ENCODE measurements around the gene KIRREL3. TPM values are rescaled to one million over a fixed set of nuclear protein-coding genes. Genes with fewer than 3 reads are reported as not detected.

The KIRREL3 gene
- total and polyA plus RNA-seq, 4 donors, result 0.02 to 0.71 (median 0.15) TPM; not detected in 1

DNA sequence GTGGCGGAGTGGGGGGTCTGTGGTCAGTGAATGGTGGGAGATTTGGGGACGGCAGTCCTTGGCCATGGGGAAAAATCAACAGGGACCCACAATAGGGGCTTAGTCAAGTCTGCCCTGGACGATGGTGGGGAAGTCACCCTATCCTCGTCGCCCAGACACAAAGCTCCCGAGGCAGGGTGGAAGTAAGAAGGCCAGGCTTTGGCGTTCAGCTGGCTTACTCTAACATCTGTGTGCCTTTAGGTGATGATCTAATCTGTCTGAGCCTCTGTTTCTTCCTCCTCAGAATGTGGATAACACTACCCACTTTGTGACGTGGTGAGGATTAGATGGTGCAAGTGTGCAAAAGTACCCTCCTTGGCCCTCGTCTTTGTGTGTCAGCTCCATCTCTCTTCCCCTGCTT lies 452.9 kb downstream of the KIRREL3 start:
- no peak overlapping the region for H3K27ac ChIP-seq (ENCODE audit: low read depth in 1 of 2, low read length in 1 of 2)
- no peak overlapping the region for H3K9ac ChIP-seq (ENCODE audit: insufficient read depth in 1 of 2, low read length in 2 of 2)
- no peak for ATAC-seq (ENCODE audit: insufficient read depth, low FRiP score)
- WGBS, 2 donors, result 87 to 89% methylated on average over 9 of the region's 9 CpGs
- no peaks in the 10 kb centered on the region for H3K9me3 ChIP-seq (ENCODE audit: control insufficient read depth in 4 of 4, insufficient read depth in 3 of 4, low read length in 3 of 4)
- TF ChIP-seq, protein P1, sequence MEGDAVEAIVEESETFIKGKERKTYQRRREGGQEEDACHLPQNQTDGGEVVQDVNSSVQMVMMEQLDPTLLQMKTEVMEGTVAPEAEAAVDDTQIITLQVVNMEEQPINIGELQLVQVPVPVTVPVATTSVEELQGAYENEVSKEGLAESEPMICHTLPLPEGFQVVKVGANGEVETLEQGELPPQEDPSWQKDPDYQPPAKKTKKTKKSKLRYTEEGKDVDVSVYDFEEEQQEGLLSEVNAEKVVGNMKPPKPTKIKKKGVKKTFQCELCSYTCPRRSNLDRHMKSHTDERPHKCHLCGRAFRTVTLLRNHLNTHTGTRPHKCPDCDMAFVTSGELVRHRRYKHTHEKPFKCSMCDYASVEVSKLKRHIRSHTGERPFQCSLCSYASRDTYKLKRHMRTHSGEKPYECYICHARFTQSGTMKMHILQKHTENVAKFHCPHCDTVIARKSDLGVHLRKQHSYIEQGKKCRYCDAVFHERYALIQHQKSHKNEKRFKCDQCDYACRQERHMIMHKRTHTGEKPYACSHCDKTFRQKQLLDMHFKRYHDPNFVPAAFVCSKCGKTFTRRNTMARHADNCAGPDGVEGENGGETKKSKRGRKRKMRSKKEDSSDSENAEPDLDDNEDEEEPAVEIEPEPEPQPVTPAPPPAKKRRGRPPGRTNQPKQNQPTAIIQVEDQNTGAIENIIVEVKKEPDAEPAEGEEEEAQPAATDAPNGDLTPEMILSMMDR (IDR thresholded peaks at IDR 0.05; ENCODE audit: control extremely low read depth, extremely low read depth), result no peak
- H3K4me3 ChIP-seq, result no peak overlapping the region
- H3K36me3 ChIP-seq (ENCODE audit: control insufficient read depth in 4 of 4, insufficient read depth in 4 of 4, low read length in 4 of 4), result no peaks in the 10 kb centered on the region
- no peaks in the 10 kb centered on the region for H3K27me3 ChIP-seq (ENCODE audit: control insufficient read depth in 3 of 3, insufficient read depth in 3 of 3, low read length in 2 of 3)
- DNase-seq, result no peak
- peaks cover 0 to 17% (median 0%) of the 10 kb centered on the region in 5 donors for H3K4me1 ChIP-seq (ENCODE audit: control insufficient read depth in 5 of 5, insufficient read depth in 5 of 5, low read length in 5 of 5)

DNA sequence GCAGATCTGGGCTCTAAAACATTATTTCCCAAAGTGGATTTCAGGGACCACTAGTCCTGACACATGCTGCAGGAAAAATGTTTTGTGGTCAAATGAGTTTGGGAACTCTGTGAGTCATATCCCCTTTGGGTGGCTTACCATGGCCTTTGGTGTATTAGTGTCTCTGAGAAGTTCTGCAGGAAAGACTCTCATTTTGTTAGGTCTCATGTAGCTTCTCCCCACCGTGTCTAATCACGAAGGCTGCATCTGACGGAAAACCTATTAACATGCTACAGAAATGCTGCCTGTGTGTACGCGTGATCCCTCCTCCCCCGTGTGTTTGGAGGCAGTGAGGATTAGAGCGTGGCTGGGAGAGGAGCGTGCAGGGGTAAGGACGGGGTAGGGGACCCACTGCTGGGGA lies 453.4 kb downstream of the KIRREL3 start:
- Histone ChIP-seq H3K36me3 (ENCODE audit: control insufficient read depth in 4 of 4, insufficient read depth in 4 of 4, low read length in 4 of 4) (no peaks in the 10 kb centered on the region), H3K9me3 (ENCODE audit: control insufficient read depth in 4 of 4, insufficient read depth in 3 of 4, low read length in 3 of 4) (no peaks in the 10 kb centered on the region), H3K4me3 (no peak overlapping the region), H3K27me3 (ENCODE audit: control insufficient read depth in 3 of 3, insufficient read depth in 3 of 3, low read length in 2 of 3) (no peaks in the 10 kb centered on the region), H3K9ac (ENCODE audit: insufficient read depth in 1 of 2, low read length in 2 of 2) (no peak overlapping the region), H3K27ac (ENCODE audit: low read depth in 1 of 2, low read length in 1 of 2) (no peak overlapping the region), H3K4me1 (ENCODE audit: control insufficient read depth in 5 of 5, insufficient read depth in 5 of 5, low read length in 5 of 5) (peaks cover 0 to 17% (median 0%) of the 10 kb centered on the region in 5 donors)
- ATAC-seq (ENCODE audit: insufficient read depth, low FRiP score) (no peak), DNase-seq (no peak)
- 85 to 89% methylated on average over 9 of the region's 9 CpGs for WGBS, 2 donors
- TF ChIP-seq, protein P1 (IDR thresholded peaks at IDR 0.05; ENCODE audit: control extremely low read depth, extremely low read depth), result no peak

DNA sequence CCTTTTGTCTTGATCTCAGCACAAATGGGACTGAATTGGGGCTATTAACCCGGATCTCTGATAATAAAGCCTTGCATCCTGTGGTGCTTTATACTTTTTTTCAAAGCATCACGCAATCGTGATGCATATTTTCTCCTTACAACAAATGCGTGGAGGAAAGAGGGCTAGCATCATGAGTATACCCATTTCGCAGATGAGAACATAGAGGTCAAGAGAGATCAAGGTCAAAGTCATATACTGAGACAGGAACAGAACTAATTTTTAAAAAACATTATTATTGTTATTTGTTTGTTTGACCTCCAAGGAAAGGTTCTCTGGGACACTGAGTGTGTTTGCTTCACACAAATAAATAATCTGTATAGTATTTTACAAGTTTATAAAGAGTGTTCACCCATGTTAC lies 453.9 kb downstream of the KIRREL3 start:
- TF ChIP-seq, protein P1 (IDR thresholded peaks at IDR 0.05; ENCODE audit: control extremely low read depth, extremely low read depth), result no peak
- Histone ChIP-seq H3K4me1 (ENCODE audit: control insufficient read depth in 5 of 5, insufficient read depth in 5 of 5, low read length in 5 of 5) (peaks cover 0 to 17% (median 0%) of the 10 kb centered on the region in 5 donors), H3K27ac (ENCODE audit: low read depth in 1 of 2, low read length in 1 of 2) (no peak overlapping the region), H3K27me3 (ENCODE audit: control insufficient read depth in 3 of 3, insufficient read depth in 3 of 3, low read length in 2 of 3) (no peaks in the 10 kb centered on the region), H3K4me3 (no peak overlapping the region), H3K9ac (ENCODE audit: insufficient read depth in 1 of 2, low read length in 2 of 2) (no peak overlapping the region), H3K36me3 (ENCODE audit: control insufficient read depth in 4 of 4, insufficient read depth in 4 of 4, low read length in 4 of 4) (no peaks in the 10 kb centered on the region), H3K9me3 (ENCODE audit: control insufficient read depth in 4 of 4, insufficient read depth in 3 of 4, low read length in 3 of 4) (no peaks in the 10 kb centered on the region)
- no peak for DNase-seq
- no peak for ATAC-seq (ENCODE audit: insufficient read depth, low FRiP score)
- WGBS, 2 donors, result 86 to 88% methylated on average over 5 of the region's 5 CpGs

DNA sequence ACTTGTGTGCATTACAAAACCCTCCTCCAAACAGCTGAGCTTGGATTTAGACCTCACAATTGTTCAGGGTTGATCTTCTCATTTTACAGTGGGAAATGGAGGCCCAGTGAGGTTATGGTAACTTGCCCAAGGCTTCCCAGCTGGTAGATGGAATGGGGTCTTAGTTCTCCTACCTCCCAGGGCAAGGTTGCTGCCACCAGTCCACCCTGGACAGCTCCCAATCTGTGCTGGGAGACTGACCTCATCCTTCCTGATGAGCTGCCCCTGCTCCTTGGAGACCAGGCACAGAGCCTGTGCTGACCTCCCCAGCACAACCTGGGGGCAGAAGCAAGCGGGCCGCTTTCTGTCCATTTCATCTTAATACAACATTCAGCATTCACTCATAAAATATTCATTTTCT lies 454.4 kb downstream of the KIRREL3 start:
- no peak overlapping the region for H3K27ac ChIP-seq (ENCODE audit: low read depth in 1 of 2, low read length in 1 of 2)
- H3K36me3 ChIP-seq (ENCODE audit: control insufficient read depth in 4 of 4, insufficient read depth in 4 of 4, low read length in 4 of 4), result no peaks in the 10 kb centered on the region
- no peak overlapping the region for H3K9ac ChIP-seq (ENCODE audit: insufficient read depth in 1 of 2, low read length in 2 of 2)
- no peaks in the 10 kb centered on the region for H3K27me3 ChIP-seq (ENCODE audit: control insufficient read depth in 3 of 3, insufficient read depth in 3 of 3, low read length in 2 of 3)
- DNase-seq, result no peak
- no peak overlapping the region for H3K4me3 ChIP-seq
- ATAC-seq (ENCODE audit: insufficient read depth, low FRiP score), result no peak
- H3K4me1 ChIP-seq (ENCODE audit: control insufficient read depth in 5 of 5, insufficient read depth in 5 of 5, low read length in 5 of 5), result peaks cover 0 to 17% (median 0%) of the 10 kb centered on the region in 5 donors
- H3K9me3 ChIP-seq (ENCODE audit: control insufficient read depth in 4 of 4, insufficient read depth in 3 of 4, low read length in 3 of 4), result no peaks in the 10 kb centered on the region
- WGBS, 2 donors, result 91 to 98% methylated on average over 2 of the region's 2 CpGs
- TF ChIP-seq, protein P1 (IDR thresholded peaks at IDR 0.05; ENCODE audit: control extremely low read depth, extremely low read depth), result no peak
